Testis (tissue), 3 donors: ENCODE data around the gene RIPOR3. TPM values are rescaled to one million over a fixed set of nuclear protein-coding genes. Genes with fewer than 3 reads are reported as not detected.

ENCODE experiments used
- DNase-seq: peaks from one replicate; pipeline ENCODE4 v3.0.0-alpha.2; 2019
- H3K27ac ChIP-seq, 2 donors: fragments of 200-600 bp; sonication (generic); one replicate each; pipeline ENCODE4 v1.5.1; 2019
- H3K27me3 ChIP-seq: fragments of 200-600 bp; sonication (generic); one replicate; pipeline ENCODE4 v1.5.1; 2019
- H3K36me3 ChIP-seq: fragments of 200-600 bp; sonication (generic); one replicate; pipeline ENCODE4 v1.5.1; 2017; ENCODE audit warnings: low read depth; ENCODE audit errors: missing control alignments
- H3K4me1 ChIP-seq: fragments of 200-600 bp; sonication (generic); one replicate; pipeline ENCODE4 v1.5.1; 2019
- H3K4me3 ChIP-seq, 2 donors: fragments of 200-600 bp; sonication (generic); one replicate each; pipeline ENCODE4 v1.5.1; 2017 to 2019
- H3K9me3 ChIP-seq: fragments of 200-600 bp; sonication (generic); one replicate; pipeline ENCODE4 v1.5.1; 2017
- CTCF ChIP-seq, 3 experiments: fragments of 450-650 bp in 2 of 3; fragments of 200-600 bp in 1 of 3; sonication (generic) in 1 of 3; IDR thresholded peaks; one replicate each; pipeline ENCODE4 v1.5.1; 2016 to 2019; ENCODE audit warnings: antibody characterized with exemption in 3 of 3, mild to moderate bottlenecking in 2 of 3, moderate library complexity in 1 of 3
- POLR2A ChIP-seq: fragments of 450-650 bp; IDR thresholded peaks from one replicate; pipeline ENCODE4 v1.6.1; 2017; ENCODE audit warnings: antibody characterized with exemption, mild to moderate bottlenecking, moderate library complexity
- WGBS, 2 donors: methylation state at CpG; one replicate each; pipeline ENCODE4 v1.1.5; 2018; 5-methylcytosine and 5-hydroxymethylcytosine counted together
- intact Hi-C: fragments of 100-400 bp; cut with DNase I; formaldehyde crosslinking; loops from one replicate; pipeline ENCODE4 v1.15.1; 2023; ENCODE audit warnings: low total_unique reads
- polyA plus RNA-seq: library from polyadenylated mRNA; stranded (reverse); fragments of 350-450 nt; fragmentation: Illumina TruSeq; extraction: RNeasy Lipid Tissue Mini Kit (QIAGEN cat#74804); gene quantifications from one replicate; pipeline ENCODE4 v1.2.3, GENCODE V29; 2014; ENCODE audit warnings: low read depth, low replicate concordance; ENCODE audit not compliant: insufficient read depth
- total RNA-seq, 2 donors: library from RNA; depleted of rRNA; stranded (reverse); fragments of >200 nt; gene quantifications; one replicate each; pipeline ENCODE4 v1.2.3, GENCODE V29; 2016

The RIPOR3 gene
- total and polyA plus RNA-seq, 3 donors from 2014 or later: 11.3 to 26.9 (median 22.1) TPM

GRCh38 chr20:50628853-50629669, 62.3 kb downstream of the RIPOR3 start:
- H3K36me3 ChIP-seq: no peaks in the 10 kb centered on the region
- no peak for DNase-seq
- H3K27ac ChIP-seq: no peak overlapping the region
- no peaks in the 10 kb centered on the region for H3K9me3 ChIP-seq
- peaks cover 11% of the 10 kb centered on the region for H3K4me1 ChIP-seq
- TF ChIP-seq CTCF (IDR thresholded peaks at IDR 0.05): no peak
- TF ChIP-seq POLR2A: no peak
- no peaks in the 10 kb centered on the region for H3K27me3 ChIP-seq
- WGBS, 2 donors: 79 to 88% methylated on average over 3 to 16 of the region's 16 CpGs
- intact Hi-C loops: no loop called here
- no peak overlapping the region for H3K4me3 ChIP-seq

DNA sequence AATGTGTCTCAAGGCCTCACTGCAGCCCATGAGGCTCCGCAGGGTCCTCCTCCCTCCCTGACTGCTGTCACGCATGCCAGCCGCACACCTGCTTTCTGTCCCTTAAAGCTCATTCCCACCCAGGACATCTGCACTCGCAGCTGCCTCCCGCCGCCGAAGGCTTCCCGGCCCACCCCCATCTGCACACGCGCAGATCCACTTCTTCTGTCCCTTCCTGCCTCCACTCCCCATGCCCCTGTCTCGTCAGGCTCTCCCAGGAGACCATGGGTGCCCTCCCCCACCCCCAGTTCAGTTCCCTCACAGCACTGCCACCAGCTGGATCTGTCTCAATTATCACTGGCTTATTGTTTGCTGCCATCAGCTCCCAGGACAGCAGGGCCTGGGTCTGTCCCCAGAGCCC, 63.0 kb downstream of the RIPOR3 start:
- H3K9me3 ChIP-seq: no peaks in the 10 kb centered on the region
- H3K4me3 ChIP-seq: no peak overlapping the region
- H3K4me1 ChIP-seq: peaks cover 7% of the 10 kb centered on the region
- DNase-seq: no peak
- no peak overlapping the region for H3K27ac ChIP-seq
- no peaks in the 10 kb centered on the region for H3K36me3 ChIP-seq
- TF ChIP-seq POLR2A: no peak
- no peak for TF ChIP-seq CTCF (IDR thresholded peaks at IDR 0.05)
- H3K27me3 ChIP-seq: no peaks in the 10 kb centered on the region
- intact Hi-C loops: no loop called here
- 69 to 78% methylated on average over 11 of the region's 11 CpGs for WGBS, 2 donors

- Histone ChIP-seq H3K36me3 (no peaks in the 10 kb centered on the region), H3K27me3 (no peaks in the 10 kb centered on the region), H3K4me1 (peaks cover 6% of the 10 kb centered on the region), H3K4me3 (no peak overlapping the region), H3K27ac (no peak overlapping the region), H3K9me3 (no peaks in the 10 kb centered on the region)
- TF ChIP-seq CTCF (IDR thresholded peaks at IDR 0.05) (no peak), POLR2A (no peak)
- WGBS, 2 donors: 78 to 87% methylated on average over 7 to 9 of the region's 9 CpGs
- intact Hi-C loops: no loop called here
- no peak for DNase-seq
These were observed 63.6 kb downstream of the RIPOR3 start for GRCh38 chr20:50627747-50628146.

- H3K4me3 ChIP-seq: no peak overlapping the region
- H3K9me3 ChIP-seq: no peaks in the 10 kb centered on the region
- 55 to 58% methylated on average over 10 to 15 of the region's 15 CpGs for WGBS, 2 donors
- no peak overlapping the region for H3K27ac ChIP-seq
- TF ChIP-seq CTCF (IDR thresholded peaks at IDR 0.05) (peak; percentile 18 to 51 (median 45)), POLR2A (no peak)
- intact Hi-C loops: no loop called here
- H3K4me1 ChIP-seq: peaks cover 6% of the 10 kb centered on the region
- DNase-seq: peak; percentile 74
- H3K27me3 ChIP-seq: no peaks in the 10 kb centered on the region
- no peaks in the 10 kb centered on the region for H3K36me3 ChIP-seq
These were observed 65.2 kb downstream of the RIPOR3 start for GRCh38 chr20:50625986-50626677.
